ENCODE results near the gene ITLN1. TPM values are rescaled to one million over a fixed set of nuclear protein-coding genes. Genes with fewer than 3 reads are reported as not detected.
"Not testable (repeated sequence)": the region's sequence is repeated elsewhere in the genome, so short reads cannot be mapped to it uniquely, and the experiment has no call there.

Gene ITLN1
- total and polyA plus RNA-seq, 5 donors from 2014 or later = not detected

- H3K4me1 Mint-ChIP-seq = peaks cover 0 to 2% (median 0%) of the 10 kb centered on the region in 4 donors
- Histone ChIP-seq H3K36me3 (ENCODE audit: control insufficient read depth, insufficient read depth, low read length) (no peaks in the 10 kb centered on the region), H3K9me3 (ENCODE audit: control insufficient read depth in 2 of 2, low read length in 2 of 2) (no peaks in the 10 kb centered on the region), H3K27me3 (ENCODE audit: control insufficient read depth, insufficient read depth, low read length) (no peaks in the 10 kb centered on the region), H3K4me1 (ENCODE audit: control insufficient read depth, insufficient read depth, low read length, poor library complexity, severe bottlenecking) (no peaks in the 10 kb centered on the region), H3K4me3 (ENCODE audit: low read depth, low read length) (no peak overlapping the region), H3K27ac (ENCODE audit: insufficient read depth, low read length, poor library complexity, severe bottlenecking) (no peak overlapping the region)
- no peak overlapping the region for H3K27ac Mint-ChIP-seq
- H3K27me3 Mint-ChIP-seq = no peaks in the 10 kb centered on the region
- ATAC-seq (ENCODE audit: low read depth in 2 of 2) = no peak
- no peaks in the 10 kb centered on the region for H3K9me3 Mint-ChIP-seq
- H3K36me3 Mint-ChIP-seq = no peaks in the 10 kb centered on the region
- H3K4me3 Mint-ChIP-seq = no peak overlapping the region
- DNase-seq = no peak
These were observed 25.3 kb upstream of the ITLN1 start for GRCh38 chr1:160910170-160910750.

- no peak for DNase-seq
- no peaks in the 10 kb centered on the region for H3K9me3 Mint-ChIP-seq
- no peaks in the 10 kb centered on the region for H3K36me3 Mint-ChIP-seq
- Histone ChIP-seq H3K27ac (ENCODE audit: insufficient read depth, low read length, poor library complexity, severe bottlenecking) (no peak overlapping the region), H3K27me3 (ENCODE audit: control insufficient read depth, insufficient read depth, low read length) (peaks cover 2% of the 10 kb centered on the region), H3K9me3 (ENCODE audit: control insufficient read depth in 2 of 2, low read length in 2 of 2) (no peaks in the 10 kb centered on the region), H3K4me1 (ENCODE audit: control insufficient read depth, insufficient read depth, low read length, poor library complexity, severe bottlenecking) (no peaks in the 10 kb centered on the region), H3K36me3 (ENCODE audit: control insufficient read depth, insufficient read depth, low read length) (no peaks in the 10 kb centered on the region), H3K4me3 (ENCODE audit: low read depth, low read length) (no peak overlapping the region)
- H3K27me3 Mint-ChIP-seq = peaks cover 9% of the 10 kb centered on the region
- H3K4me1 Mint-ChIP-seq = peaks cover 0 to 2% (median 0%) of the 10 kb centered on the region in 4 donors
- ATAC-seq (ENCODE audit: low read depth in 2 of 2) = no peak
- peak overlapping the region in 1 of 3 donors; percentile 5 for H3K27ac Mint-ChIP-seq
- H3K4me3 Mint-ChIP-seq = no peak overlapping the region
These were observed 23.0 kb upstream of the ITLN1 start for GRCh38 chr1:160907976-160908375.

- Histone ChIP-seq H3K36me3 (ENCODE audit: control insufficient read depth, insufficient read depth, low read length) (no peaks in the 10 kb centered on the region), H3K9me3 (ENCODE audit: control insufficient read depth in 2 of 2, low read length in 2 of 2) (no peaks in the 10 kb centered on the region), H3K4me3 (ENCODE audit: low read depth, low read length) (no peak overlapping the region), H3K4me1 (ENCODE audit: control insufficient read depth, insufficient read depth, low read length, poor library complexity, severe bottlenecking) (no peaks in the 10 kb centered on the region), H3K27ac (ENCODE audit: insufficient read depth, low read length, poor library complexity, severe bottlenecking) (no peak overlapping the region), H3K27me3 (ENCODE audit: control insufficient read depth, insufficient read depth, low read length) (peaks cover 2% of the 10 kb centered on the region)
- ATAC-seq (ENCODE audit: low read depth in 2 of 2) (no peak), DNase-seq (no peak)
- Mint-ChIP-seq H3K27me3 (peaks cover 23% of the 10 kb centered on the region), H3K27ac (no peak overlapping the region), H3K9me3 (no peaks in the 10 kb centered on the region), H3K4me3 (no peak overlapping the region), H3K4me1 (no peaks in the 10 kb centered on the region), H3K36me3 (no peaks in the 10 kb centered on the region)
These were observed 20.6 kb upstream of the ITLN1 start for GRCh38 chr1:160905617-160905989.

- H3K36me3 Mint-ChIP-seq = no peaks in the 10 kb centered on the region
- no peaks in the 10 kb centered on the region for H3K9me3 ChIP-seq (ENCODE audit: control insufficient read depth in 2 of 2, low read length in 2 of 2)
- ATAC-seq (ENCODE audit: low read depth in 2 of 2) = no peak
- no peak for DNase-seq
- H3K36me3 ChIP-seq (ENCODE audit: control insufficient read depth, insufficient read depth, low read length) = no peaks in the 10 kb centered on the region
- H3K4me3 ChIP-seq (ENCODE audit: low read depth, low read length) = no peak overlapping the region
- H3K4me3 Mint-ChIP-seq = no peak overlapping the region
- H3K4me1 Mint-ChIP-seq = no peaks in the 10 kb centered on the region
- peaks cover 2% of the 10 kb centered on the region for H3K27me3 ChIP-seq (ENCODE audit: control insufficient read depth, insufficient read depth, low read length)
- H3K27ac ChIP-seq (ENCODE audit: insufficient read depth, low read length, poor library complexity, severe bottlenecking) = no peak overlapping the region
- no peak overlapping the region for H3K27ac Mint-ChIP-seq
- no peaks in the 10 kb centered on the region for H3K4me1 ChIP-seq (ENCODE audit: control insufficient read depth, insufficient read depth, low read length, poor library complexity, severe bottlenecking)
- H3K9me3 Mint-ChIP-seq = peaks cover 0 to 1% (median 0%) of the 10 kb centered on the region in 7 donors
- H3K27me3 Mint-ChIP-seq = peaks cover 27% of the 10 kb centered on the region
These were observed 20.0 kb upstream of the ITLN1 start for GRCh38 chr1:160904783-160905616.

- not testable (repeated sequence) for DNase-seq; H3K4me3 Mint-ChIP-seq; H3K36me3 Mint-ChIP-seq; H3K27ac ChIP-seq (ENCODE audit: insufficient read depth, low read length, poor library complexity, severe bottlenecking); ATAC-seq (ENCODE audit: low read depth in 2 of 2); H3K9me3 ChIP-seq (ENCODE audit: control insufficient read depth in 2 of 2, low read length in 2 of 2); H3K9me3 Mint-ChIP-seq; H3K4me1 ChIP-seq (ENCODE audit: control insufficient read depth, insufficient read depth, low read length, poor library complexity, severe bottlenecking); H3K4me1 Mint-ChIP-seq; H3K27ac Mint-ChIP-seq; H3K27me3 ChIP-seq (ENCODE audit: control insufficient read depth, insufficient read depth, low read length); H3K36me3 ChIP-seq (ENCODE audit: control insufficient read depth, insufficient read depth, low read length); H3K4me3 ChIP-seq (ENCODE audit: low read depth, low read length)
- peaks cover 38% of the 10 kb centered on the region for H3K27me3 Mint-ChIP-seq
These were observed 17.3 kb upstream of the ITLN1 start for GRCh38 chr1:160902251-160902650.

- H3K4me1 Mint-ChIP-seq = no peaks in the 10 kb centered on the region
- Histone ChIP-seq H3K27me3 (ENCODE audit: control insufficient read depth, insufficient read depth, low read length) (peaks cover 2% of the 10 kb centered on the region), H3K4me1 (ENCODE audit: control insufficient read depth, insufficient read depth, low read length, poor library complexity, severe bottlenecking) (no peaks in the 10 kb centered on the region), H3K36me3 (ENCODE audit: control insufficient read depth, insufficient read depth, low read length) (no peaks in the 10 kb centered on the region), H3K4me3 (ENCODE audit: low read depth, low read length) (no peak overlapping the region), H3K9me3 (ENCODE audit: control insufficient read depth in 2 of 2, low read length in 2 of 2) (peaks cover 0 to 2% of the 10 kb centered on the region in 2 experiments), H3K27ac (ENCODE audit: insufficient read depth, low read length, poor library complexity, severe bottlenecking) (no peak overlapping the region)
- H3K36me3 Mint-ChIP-seq = no peaks in the 10 kb centered on the region
- no peak for ATAC-seq (ENCODE audit: low read depth in 2 of 2)
- no peak overlapping the region for H3K4me3 Mint-ChIP-seq
- H3K27ac Mint-ChIP-seq = no peak overlapping the region
- H3K9me3 Mint-ChIP-seq = peaks cover 0 to 3% (median 0%) of the 10 kb centered on the region in 7 donors
- peaks cover 43% of the 10 kb centered on the region for H3K27me3 Mint-ChIP-seq
- no peak for DNase-seq
These were observed 16.8 kb upstream of the ITLN1 start for GRCh38 chr1:160901768-160902167.

GRCh38 chr1:160900683-160901082 lies 15.7 kb upstream of the ITLN1 start:
- not testable (repeated sequence) for H3K4me1 Mint-ChIP-seq; H3K27me3 ChIP-seq (ENCODE audit: control insufficient read depth, insufficient read depth, low read length); H3K9me3 Mint-ChIP-seq; H3K27ac ChIP-seq (ENCODE audit: insufficient read depth, low read length, poor library complexity, severe bottlenecking); DNase-seq; H3K36me3 ChIP-seq (ENCODE audit: control insufficient read depth, insufficient read depth, low read length); H3K9me3 ChIP-seq (ENCODE audit: control insufficient read depth in 2 of 2, low read length in 2 of 2); H3K36me3 Mint-ChIP-seq; H3K4me3 ChIP-seq (ENCODE audit: low read depth, low read length); H3K27ac Mint-ChIP-seq; H3K4me3 Mint-ChIP-seq; H3K4me1 ChIP-seq (ENCODE audit: control insufficient read depth, insufficient read depth, low read length, poor library complexity, severe bottlenecking); ATAC-seq (ENCODE audit: low read depth in 2 of 2)
- H3K27me3 Mint-ChIP-seq = peaks cover 45% of the 10 kb centered on the region
